ENCODE data around the gene CCDC171. TPM values are rescaled to one million over a fixed set of nuclear protein-coding genes. Genes with fewer than 3 reads are reported as not detected.

CCDC171 gene
- total RNA-seq, 1 experiment from 2014 or later = 2.4 TPM

DNA sequence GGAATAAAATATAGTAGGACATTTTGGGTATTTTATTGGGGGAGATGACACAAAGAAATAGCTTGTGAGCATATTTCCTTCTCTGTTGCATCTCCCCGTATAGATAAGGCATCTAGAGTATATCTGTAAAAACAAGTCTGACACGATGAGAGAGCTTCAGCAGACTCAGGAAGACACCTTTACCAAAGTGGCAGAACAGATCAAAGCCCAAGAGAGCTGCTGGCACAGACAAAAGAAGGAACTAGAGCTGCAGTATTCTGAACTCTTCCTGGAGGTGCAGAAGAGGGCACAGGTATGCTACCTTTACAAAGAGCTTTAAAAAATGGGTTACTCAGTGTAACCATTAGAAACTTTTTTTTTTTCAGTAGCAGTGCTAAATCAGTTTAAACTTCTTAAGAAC, 176.7 kb downstream of the CCDC171 start:
- DNase-seq = no peak
- no peaks in the 10 kb centered on the region for H3K9me3 Mint-ChIP-seq
- no peaks in the 10 kb centered on the region for H3K36me3 Mint-ChIP-seq (ENCODE audit: insufficient read depth in 1 of 3, low read depth in 3 of 3)
- Histone ChIP-seq H4K91ac (ENCODE audit: insufficient read length, low read depth, low read length) (no peak overlapping the region), H3K27me3 (ENCODE audit: insufficient read depth, low read length) (no peaks in the 10 kb centered on the region), H3K14ac (ENCODE audit: insufficient read depth, low read length) (no peak overlapping the region), H2BK15ac (ENCODE audit: low read depth, low read length) (no peak overlapping the region), H3K9me3 (ENCODE audit: control insufficient read depth, low read depth, low read length) (no peaks in the 10 kb centered on the region), H2BK120ac (ENCODE audit: low read depth, low read length, poor library complexity, severe bottlenecking) (no peak overlapping the region), H2AFZ (ENCODE audit: low read length) (no peak overlapping the region), H4K5ac (ENCODE audit: insufficient read length, low read depth, low read length) (no peak overlapping the region), H3K4me2 (ENCODE audit: insufficient read depth, insufficient read length, low read length) (no peak overlapping the region), H3K23ac (ENCODE audit: insufficient read length, low read depth, low read length) (no peak overlapping the region), H3K4me1 (ENCODE audit: insufficient read depth, low read length) (no peaks in the 10 kb centered on the region), H3K79me2 (ENCODE audit: insufficient read depth, low read length) (no peaks in the 10 kb centered on the region), H3K9ac (ENCODE audit: extremely low read depth, insufficient read length, low read length) (no peak overlapping the region), H2BK12ac (ENCODE audit: insufficient read length, low read depth, low read length) (no peak overlapping the region), H3K27ac (ENCODE audit: insufficient read length, low read depth, low read length) (no peak overlapping the region), H3K4ac (ENCODE audit: low read depth, low read length) (no peak overlapping the region), H3T11ph (ENCODE audit: low read length) (no peak overlapping the region), H2BK20ac (ENCODE audit: low read depth, low read length, poor library complexity, severe bottlenecking) (no peak overlapping the region), H4K8ac (replicated peaks; ENCODE audit: insufficient read length, low read depth, low read length) (no peak overlapping the region), H3K56ac (ENCODE audit: insufficient read length, low read depth, low read length) (no peak overlapping the region), H3K18ac (ENCODE audit: insufficient read length, low read depth, low read length) (no peak overlapping the region), H2BK5ac (ENCODE audit: insufficient read length, low read length) (no peak overlapping the region), H3K79me1 (ENCODE audit: insufficient read depth, low read depth, low read length, poor library complexity, severe bottlenecking) (no peaks in the 10 kb centered on the region), H4K20me1 (ENCODE audit: control insufficient read depth, insufficient read depth, insufficient read length) (no peaks in the 10 kb centered on the region), H3K23me2 (ENCODE audit: insufficient read length, low read depth, low read length, poor library complexity, severe bottlenecking) (no peaks in the 10 kb centered on the region), H2AK5ac (ENCODE audit: insufficient read length, low read length) (no peak overlapping the region)
- no peak for TF ChIP-seq CTCF (conservative IDR thresholded peaks at IDR 0.05)
- H3K27ac Mint-ChIP-seq = peak overlapping the region in 1 of 3 experiments; percentile 65; a peak in 1 of 7 replicates
- no CpG with 5 or more reads among the region's 2 CpGs for WGBS (ENCODE audit: extremely low coverage, insufficient read length, low lambda C conversion rate)
- no peaks in the 10 kb centered on the region for H3K27me3 Mint-ChIP-seq (ENCODE audit: low read depth)
- H3K4me3 Mint-ChIP-seq = no peak overlapping the region
- H3K4me1 Mint-ChIP-seq = no peaks in the 10 kb centered on the region

All from H9 (cell line).